Left renal cortex interstitium (tissue), 4 donors: Measurements from ENCODE around the gene CTBP2. TPM values are rescaled to one million over a fixed set of nuclear protein-coding genes. Genes with fewer than 3 reads are reported as not detected.

Source experiments
- DNase-seq, 4 donors: peaks; one replicate each; pipeline ENCODE4 v3.0.0-alpha.2; 2013; ENCODE audit warnings: low read depth in 4 of 4, low spot score in 2 of 4, missing footprints in 1 of 4
- polyA plus RNA-seq, 4 donors: library from polyadenylated mRNA; unstranded; fragments of 120-200 nt; gene quantifications; one replicate each; pipeline ENCODE4 v1.2.1, GENCODE V29; 2013; ENCODE audit not compliant: insufficient read length in 4 of 4

The CTBP2 gene
- polyA plus RNA-seq, 4 donors, result 86.7 to 94.0 (median 90.6) TPM

- no peak for DNase-seq
Observed at GRCh38 chr10:125129076-125129458, 31.3 kb downstream of the CTBP2 start.

- DNase-seq, result no peak
Observed at GRCh38 chr10:125128397-125129075, 31.8 kb downstream of the CTBP2 start.

GRCh38 chr10:125127986-125128385, 32.4 kb downstream of the CTBP2 start:
- no peak for DNase-seq

- no peak for DNase-seq
Observed at GRCh38 chr10:125127110-125127509, 33.3 kb downstream of the CTBP2 start.

GRCh38 chr10:125125951-125126735, 34.2 kb downstream of the CTBP2 start:
- DNase-seq, result no peak

- DNase-seq, result no peak
Observed at GRCh38 chr10:125124907-125125306, 35.5 kb downstream of the CTBP2 start.

- no peak for DNase-seq
Observed at GRCh38 chr10:125124115-125124487, 36.3 kb downstream of the CTBP2 start.

- DNase-seq, result no peak
Observed at GRCh38 chr10:125123476-125124114, 36.8 kb downstream of the CTBP2 start.

- DNase-seq, result no peak
Observed at GRCh38 chr10:125122566-125122965, 37.8 kb downstream of the CTBP2 start.

- DNase-seq, result no peak
Observed at GRCh38 chr10:125121003-125121402, 39.4 kb downstream of the CTBP2 start.

GRCh38 chr10:125120053-125120710, 40.2 kb downstream of the CTBP2 start:
- DNase-seq, result no peak

- no peak for DNase-seq
Observed at GRCh38 chr10:125118701-125119100, 41.7 kb downstream of the CTBP2 start.

- no peak for DNase-seq
Observed at GRCh38 chr10:125118011-125118611, 42.3 kb downstream of the CTBP2 start.

GRCh38 chr10:125116652-125117310, 43.6 kb downstream of the CTBP2 start:
- DNase-seq, result no peak

- DNase-seq, result no peak
Observed at GRCh38 chr10:125116041-125116649, 44.2 kb downstream of the CTBP2 start.

- no peak for DNase-seq
Observed at GRCh38 chr10:125115409-125115808, 45.0 kb downstream of the CTBP2 start.

- no peak for DNase-seq
Observed at GRCh38 chr10:125114761-125115391, 45.5 kb downstream of the CTBP2 start.

GRCh38 chr10:125113691-125114371, 46.5 kb downstream of the CTBP2 start:
- no peak for DNase-seq
